ENCODE measurements around the gene SCARF1.
"Not testable (repeated sequence)": the region's sequence is repeated elsewhere in the genome, so short reads cannot be mapped to it uniquely, and the experiment has no call there.

Gene SCARF1

GRCh38 chr17:1673041-1673785 lies 27.7 kb upstream of the SCARF1 start:
- no peak overlapping the region for H3K9ac ChIP-seq
- no peaks in the 10 kb centered on the region for H4K20me1 ChIP-seq (ENCODE audit: insufficient read depth)
- TF ChIP-seq, protein P1, sequence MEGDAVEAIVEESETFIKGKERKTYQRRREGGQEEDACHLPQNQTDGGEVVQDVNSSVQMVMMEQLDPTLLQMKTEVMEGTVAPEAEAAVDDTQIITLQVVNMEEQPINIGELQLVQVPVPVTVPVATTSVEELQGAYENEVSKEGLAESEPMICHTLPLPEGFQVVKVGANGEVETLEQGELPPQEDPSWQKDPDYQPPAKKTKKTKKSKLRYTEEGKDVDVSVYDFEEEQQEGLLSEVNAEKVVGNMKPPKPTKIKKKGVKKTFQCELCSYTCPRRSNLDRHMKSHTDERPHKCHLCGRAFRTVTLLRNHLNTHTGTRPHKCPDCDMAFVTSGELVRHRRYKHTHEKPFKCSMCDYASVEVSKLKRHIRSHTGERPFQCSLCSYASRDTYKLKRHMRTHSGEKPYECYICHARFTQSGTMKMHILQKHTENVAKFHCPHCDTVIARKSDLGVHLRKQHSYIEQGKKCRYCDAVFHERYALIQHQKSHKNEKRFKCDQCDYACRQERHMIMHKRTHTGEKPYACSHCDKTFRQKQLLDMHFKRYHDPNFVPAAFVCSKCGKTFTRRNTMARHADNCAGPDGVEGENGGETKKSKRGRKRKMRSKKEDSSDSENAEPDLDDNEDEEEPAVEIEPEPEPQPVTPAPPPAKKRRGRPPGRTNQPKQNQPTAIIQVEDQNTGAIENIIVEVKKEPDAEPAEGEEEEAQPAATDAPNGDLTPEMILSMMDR (conservative IDR thresholded peaks at IDR 0.05; ENCODE audit: low read depth, low read length), result no peak
- H3K36me3 ChIP-seq (ENCODE audit: insufficient read depth), result peaks cover 12% of the 10 kb centered on the region; the same call in 1 of the 2 replicates
- no peaks in the 10 kb centered on the region for H3K27me3 ChIP-seq (ENCODE audit: insufficient read depth, low read depth)
- peaks cover 6% of the 10 kb centered on the region for H3K4me1 ChIP-seq (ENCODE audit: low read depth, poor library complexity, severe bottlenecking)
- no peak overlapping the region for H2AFZ ChIP-seq (ENCODE audit: low read depth)
- no peak overlapping the region for H3K27ac ChIP-seq
- H3K4me3 ChIP-seq (IDR thresholded peaks at IDR 0.05; ENCODE audit: insufficient read depth, low read depth, low read length), result no peak overlapping the region
- peaks cover 6% of the 10 kb centered on the region; the same call in 1 of the 2 replicates for H3K79me2 ChIP-seq (ENCODE audit: insufficient read depth, low read depth)
- no peak overlapping the region for H3K4me2 ChIP-seq

- not testable (repeated sequence) for H2AFZ ChIP-seq (ENCODE audit: low read depth); H3K4me2 ChIP-seq; H3K4me1 ChIP-seq (ENCODE audit: low read depth, poor library complexity, severe bottlenecking); H3K79me2 ChIP-seq (ENCODE audit: insufficient read depth, low read depth); H3K27me3 ChIP-seq (ENCODE audit: insufficient read depth, low read depth); H3K36me3 ChIP-seq (ENCODE audit: insufficient read depth); H4K20me1 ChIP-seq (ENCODE audit: insufficient read depth); H3K27ac ChIP-seq; H3K9ac ChIP-seq; H3K4me3 ChIP-seq (IDR thresholded peaks at IDR 0.05; ENCODE audit: insufficient read depth, low read depth, low read length)
Observed at GRCh38 chr17:1663934-1664333, 18.4 kb upstream of the SCARF1 start.

- Histone ChIP-seq H3K4me3 (IDR thresholded peaks at IDR 0.05; ENCODE audit: insufficient read depth, low read depth, low read length) (no peak overlapping the region), H4K20me1 (ENCODE audit: insufficient read depth) (no peaks in the 10 kb centered on the region), H3K27me3 (ENCODE audit: insufficient read depth, low read depth) (no peaks in the 10 kb centered on the region), H3K9ac (no peak overlapping the region), H3K4me1 (ENCODE audit: low read depth, poor library complexity, severe bottlenecking) (no peaks in the 10 kb centered on the region), H3K36me3 (ENCODE audit: insufficient read depth) (peaks cover 4% of the 10 kb centered on the region; the same call in 1 of the 2 replicates), H3K79me2 (ENCODE audit: insufficient read depth, low read depth) (no peaks in the 10 kb centered on the region), H3K27ac (no peak overlapping the region), H3K4me2 (no peak overlapping the region), H2AFZ (ENCODE audit: low read depth) (no peak overlapping the region)
- TF ChIP-seq, protein P1 (conservative IDR thresholded peaks at IDR 0.05; ENCODE audit: low read depth, low read length), result no peak
Observed at GRCh38 chr17:1661045-1661444, 15.5 kb upstream of the SCARF1 start.

- Histone ChIP-seq H3K9ac (no peak overlapping the region), H3K4me2 (no peak overlapping the region), H3K4me3 (IDR thresholded peaks at IDR 0.05; ENCODE audit: insufficient read depth, low read depth, low read length) (no peak overlapping the region), H3K27me3 (ENCODE audit: insufficient read depth, low read depth) (no peaks in the 10 kb centered on the region), H3K36me3 (ENCODE audit: insufficient read depth) (peaks cover 4% of the 10 kb centered on the region; the same call in 1 of the 2 replicates), H3K4me1 (ENCODE audit: low read depth, poor library complexity, severe bottlenecking) (no peaks in the 10 kb centered on the region), H2AFZ (ENCODE audit: low read depth) (no peak overlapping the region), H3K79me2 (ENCODE audit: insufficient read depth, low read depth) (no peaks in the 10 kb centered on the region), H3K27ac (no peak overlapping the region), H4K20me1 (ENCODE audit: insufficient read depth) (no peaks in the 10 kb centered on the region)
- TF ChIP-seq, protein P1 (conservative IDR thresholded peaks at IDR 0.05; ENCODE audit: low read depth, low read length), result no peak
Observed at GRCh38 chr17:1658100-1658499, 12.6 kb upstream of the SCARF1 start.

DNA sequence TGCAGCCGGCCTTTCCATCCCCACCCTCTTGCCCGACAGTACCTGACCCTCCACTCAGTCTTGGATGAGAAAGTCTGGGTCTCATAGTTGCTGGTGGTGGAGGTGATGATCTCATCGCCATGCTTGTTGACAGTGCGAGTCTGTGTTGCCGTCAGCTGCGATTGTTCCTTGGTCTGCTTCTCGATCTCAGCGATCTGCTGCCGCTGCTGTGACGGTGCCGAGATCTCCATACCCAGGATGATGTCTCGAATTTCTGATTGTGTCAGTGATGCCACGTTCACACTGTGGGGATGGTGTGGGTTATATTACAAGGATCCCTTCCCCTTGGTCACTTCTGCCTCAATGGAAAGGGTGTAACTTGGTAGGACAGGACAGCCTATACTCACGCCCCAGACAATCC lies 8.2 kb upstream of the SCARF1 start:
- no peaks in the 10 kb centered on the region for H3K27me3 ChIP-seq (ENCODE audit: insufficient read depth, low read depth)
- TF ChIP-seq, protein P1 (conservative IDR thresholded peaks at IDR 0.05; ENCODE audit: low read depth, low read length), result no peak
- no peak overlapping the region for H3K4me2 ChIP-seq
- no peak overlapping the region for H3K4me3 ChIP-seq (IDR thresholded peaks at IDR 0.05; ENCODE audit: insufficient read depth, low read depth, low read length)
- H2AFZ ChIP-seq (ENCODE audit: low read depth), result no peak overlapping the region
- no peaks in the 10 kb centered on the region for H4K20me1 ChIP-seq (ENCODE audit: insufficient read depth)
- H3K9ac ChIP-seq, result no peak overlapping the region
- H3K27ac ChIP-seq, result no peak overlapping the region
- peaks cover 4% of the 10 kb centered on the region; the same call in 1 of the 2 replicates for H3K36me3 ChIP-seq (ENCODE audit: insufficient read depth)
- no peaks in the 10 kb centered on the region for H3K4me1 ChIP-seq (ENCODE audit: low read depth, poor library complexity, severe bottlenecking)
- H3K79me2 ChIP-seq (ENCODE audit: insufficient read depth, low read depth), result no peaks in the 10 kb centered on the region

DNA sequence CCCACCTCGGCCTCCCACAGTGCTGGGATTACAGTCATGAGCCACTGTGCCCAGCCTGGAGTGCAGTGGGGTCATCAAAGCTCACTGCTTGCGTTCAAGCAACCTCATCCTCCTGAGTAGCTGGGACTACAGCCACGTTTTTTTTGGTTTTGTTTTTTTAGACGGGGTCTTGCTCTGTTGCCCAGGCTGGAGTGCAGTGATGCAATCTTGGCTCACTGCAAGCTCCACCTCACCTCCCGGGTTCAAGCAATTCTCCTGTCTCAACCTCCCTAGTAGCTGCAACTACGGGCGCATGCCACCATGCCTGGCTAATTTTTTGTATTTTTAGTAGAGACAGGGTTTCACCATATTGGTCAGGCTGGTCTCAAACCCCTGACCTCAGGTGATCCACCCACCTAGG lies 7.3 kb upstream of the SCARF1 start:
- not testable (repeated sequence) for H3K4me1 ChIP-seq (ENCODE audit: low read depth, poor library complexity, severe bottlenecking); H3K4me2 ChIP-seq; H4K20me1 ChIP-seq (ENCODE audit: insufficient read depth); H3K36me3 ChIP-seq (ENCODE audit: insufficient read depth); H3K27me3 ChIP-seq (ENCODE audit: insufficient read depth, low read depth); H2AFZ ChIP-seq (ENCODE audit: low read depth); H3K79me2 ChIP-seq (ENCODE audit: insufficient read depth, low read depth); H3K27ac ChIP-seq; H3K4me3 ChIP-seq (IDR thresholded peaks at IDR 0.05; ENCODE audit: insufficient read depth, low read depth, low read length); H3K9ac ChIP-seq

Measured in KMS-11 (cell line).